GM12892 (cell line): ENCODE results near the gene KCNE1.
"Not testable (repeated sequence)": the region's sequence is repeated elsewhere in the genome, so short reads cannot be mapped to it uniquely, and the experiment has no call there.

Experiments
- POLR2A ChIP-seq: IDR thresholded peaks from 2 replicates; pipeline ENCODE4 v1.6.1; 2011; ENCODE audit warnings: low read depth, low read length, control low read depth
- POLR2AphosphoS5 ChIP-seq: IDR thresholded peaks from 2 replicates; pipeline ENCODE4 v1.6.1; 2011; ENCODE audit warnings: low read depth, low read length, control low read depth
- TAF1 ChIP-seq: IDR thresholded peaks from 2 replicates; pipeline ENCODE4 v1.6.1; 2011; ENCODE audit warnings: low read depth, mild to moderate bottlenecking, control low read depth, low read length, borderline replicate concordance

DNA sequence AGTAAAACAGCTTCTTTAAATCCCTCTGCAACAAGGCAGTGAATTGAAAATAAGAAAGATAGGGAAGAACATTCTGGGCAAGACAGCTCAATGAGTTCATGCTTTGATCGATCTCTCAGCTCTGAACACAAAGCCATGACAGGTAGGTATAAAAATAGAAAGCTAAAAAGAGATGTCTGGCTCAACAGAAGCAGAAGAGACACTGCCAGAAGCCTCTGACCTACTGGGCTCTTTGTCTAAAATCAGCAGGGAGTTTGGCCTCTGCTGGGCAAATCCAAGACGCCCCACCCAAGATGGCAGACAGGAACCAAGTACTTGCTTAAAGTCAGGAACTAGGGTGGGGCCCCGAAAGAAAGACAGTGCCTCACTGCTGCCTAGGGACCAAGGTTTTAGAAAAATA lies 44.7 kb downstream of the KCNE1 start:
- TF ChIP-seq POLR2A, TAF1, POLR2AphosphoS5: not testable (repeated sequence)
